ENCODE data around the gene ZNF385C.

The ZNF385C gene

DNA sequence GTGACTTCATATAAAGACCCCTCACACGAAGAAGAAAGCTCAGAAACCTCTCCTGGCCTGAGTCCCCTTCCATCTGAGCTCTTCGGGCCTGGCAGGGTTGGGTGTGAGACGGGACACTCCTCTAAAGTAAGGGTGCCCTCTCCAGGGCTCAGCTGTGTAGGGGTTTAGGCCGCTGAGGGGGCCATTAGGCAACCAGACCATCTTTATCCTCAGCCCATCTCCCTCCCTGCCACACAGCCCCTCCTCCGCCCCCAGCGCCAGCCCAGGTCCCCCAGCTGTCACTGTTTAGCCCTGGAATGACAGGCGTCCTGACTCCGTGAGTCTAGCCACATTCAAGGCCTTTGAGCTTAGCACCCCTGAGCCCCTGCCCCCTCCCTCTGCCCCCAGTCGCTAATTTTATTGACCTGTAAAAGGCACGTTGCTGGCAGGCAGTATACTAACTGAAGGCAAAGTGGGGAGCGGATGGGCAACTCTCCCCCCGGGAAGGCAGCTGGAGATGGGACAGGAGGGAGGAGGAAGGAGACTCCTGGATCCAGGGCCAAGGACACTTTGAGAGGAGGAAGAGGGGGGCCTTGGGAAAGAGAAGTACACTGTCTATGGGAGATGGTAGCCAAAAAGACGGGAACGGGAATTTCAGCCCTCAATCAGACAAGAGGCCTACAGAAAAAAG, 592 bp upstream of the ZNF385C start:
- no peak for TF ChIP-seq CTCF (IDR thresholded peaks at IDR 0.05; ENCODE audit: low read depth, low read length, missing control alignments)
- no peak overlapping the region for H3K4me3 ChIP-seq (ENCODE audit: low read depth, low read length)
- DNase-seq = no peak
- no peak overlapping the region for H3K27ac ChIP-seq
- H3K36me3 ChIP-seq (replicated peaks) = no peaks in the 10 kb centered on the region
- in situ Hi-C loops (cut with HindIII; ENCODE audit: low pct_ligation_motif_present, low sequenced_read_pairs) = no loop called here
- peaks cover 15% of the 10 kb centered on the region for H3K27me3 ChIP-seq (replicated peaks)

GRCh38 chr17:42096360-42097111, 1.7 kb downstream of the ZNF385C start:
- in situ Hi-C loops (cut with HindIII; ENCODE audit: low pct_ligation_motif_present, low sequenced_read_pairs) = no loop called here
- no peak for DNase-seq
- H3K4me3 ChIP-seq (ENCODE audit: low read depth, low read length) = no peak overlapping the region
- no peaks in the 10 kb centered on the region for H3K36me3 ChIP-seq (replicated peaks)
- peaks cover 15% of the 10 kb centered on the region for H3K27me3 ChIP-seq (replicated peaks)
- H3K27ac ChIP-seq = no peak overlapping the region
- TF ChIP-seq CTCF (IDR thresholded peaks at IDR 0.05; ENCODE audit: low read depth, low read length, missing control alignments) = peak; percentile 12

DNA sequence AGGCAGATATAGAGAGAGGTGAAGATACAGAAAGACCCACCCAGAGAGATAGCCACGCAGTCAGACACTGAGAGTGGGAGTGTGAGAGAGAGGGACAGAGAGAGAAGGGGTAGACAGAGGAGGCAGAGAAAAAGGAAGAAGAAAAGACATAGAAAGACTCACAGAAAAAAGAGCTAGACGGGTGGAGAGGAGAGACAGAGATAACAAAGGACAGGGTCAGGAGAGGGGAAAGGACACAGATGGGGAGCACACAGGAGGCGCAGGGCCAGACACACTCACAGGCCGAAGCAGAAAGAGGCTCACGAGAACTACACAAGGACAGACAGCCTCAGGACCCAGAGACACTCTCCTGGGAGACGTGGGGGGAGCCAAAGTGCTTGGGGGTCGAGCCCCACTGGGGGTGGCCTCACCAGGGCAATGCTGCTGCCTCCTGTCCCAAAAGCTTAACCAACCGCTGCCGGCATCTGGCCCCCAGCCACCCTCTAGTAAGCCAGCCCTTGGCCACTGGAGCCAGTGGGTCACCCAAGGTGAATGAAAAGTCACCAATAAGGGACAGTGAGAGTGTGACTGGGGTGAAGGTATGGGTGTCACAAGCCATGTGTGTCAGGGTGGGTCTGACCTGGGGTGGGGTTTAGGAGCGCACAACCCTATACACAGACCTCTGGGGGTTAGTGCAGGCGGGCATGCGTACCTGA, 3.8 kb downstream of the ZNF385C start:
- peaks cover 20% of the 10 kb centered on the region for H3K27me3 ChIP-seq (replicated peaks)
- H3K4me3 ChIP-seq (ENCODE audit: low read depth, low read length) = no peak overlapping the region
- H3K27ac ChIP-seq = no peak overlapping the region
- no peaks in the 10 kb centered on the region for H3K36me3 ChIP-seq (replicated peaks)
- TF ChIP-seq CTCF (IDR thresholded peaks at IDR 0.05; ENCODE audit: low read depth, low read length, missing control alignments) = no peak
- in situ Hi-C loops (cut with HindIII; ENCODE audit: low pct_ligation_motif_present, low sequenced_read_pairs) = no loop called here
- DNase-seq = no peak

DNA sequence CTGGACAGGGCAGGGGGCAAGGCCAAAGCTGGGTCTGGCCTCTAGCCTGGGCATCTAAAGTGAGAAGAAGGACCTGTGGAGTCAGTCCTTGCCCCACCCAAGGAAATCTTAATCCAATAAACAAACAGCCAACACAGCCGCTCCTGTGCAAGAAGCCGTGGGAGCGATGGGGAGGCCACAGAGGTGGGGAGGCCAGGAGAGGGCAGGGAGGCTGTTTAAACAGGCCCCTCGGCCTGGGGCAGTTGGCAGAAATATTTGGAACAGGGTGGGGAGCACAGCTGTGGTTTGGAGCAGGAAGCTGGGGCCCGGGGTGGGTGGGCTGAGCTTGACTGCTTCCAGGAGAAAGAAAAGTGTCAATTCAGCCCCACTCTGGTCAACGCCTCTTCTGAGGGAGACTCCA, 5.3 kb downstream of the ZNF385C start:
- in situ Hi-C loops (cut with HindIII; ENCODE audit: low pct_ligation_motif_present, low sequenced_read_pairs) = no loop called here
- Histone ChIP-seq H3K4me3 (ENCODE audit: low read depth, low read length) (no peak overlapping the region), H3K27me3 (replicated peaks) (peaks cover 18% of the 10 kb centered on the region), H3K36me3 (replicated peaks) (no peaks in the 10 kb centered on the region), H3K27ac (no peak overlapping the region)
- no peak for TF ChIP-seq CTCF (IDR thresholded peaks at IDR 0.05; ENCODE audit: low read depth, low read length, missing control alignments)
- no peak for DNase-seq

DNA sequence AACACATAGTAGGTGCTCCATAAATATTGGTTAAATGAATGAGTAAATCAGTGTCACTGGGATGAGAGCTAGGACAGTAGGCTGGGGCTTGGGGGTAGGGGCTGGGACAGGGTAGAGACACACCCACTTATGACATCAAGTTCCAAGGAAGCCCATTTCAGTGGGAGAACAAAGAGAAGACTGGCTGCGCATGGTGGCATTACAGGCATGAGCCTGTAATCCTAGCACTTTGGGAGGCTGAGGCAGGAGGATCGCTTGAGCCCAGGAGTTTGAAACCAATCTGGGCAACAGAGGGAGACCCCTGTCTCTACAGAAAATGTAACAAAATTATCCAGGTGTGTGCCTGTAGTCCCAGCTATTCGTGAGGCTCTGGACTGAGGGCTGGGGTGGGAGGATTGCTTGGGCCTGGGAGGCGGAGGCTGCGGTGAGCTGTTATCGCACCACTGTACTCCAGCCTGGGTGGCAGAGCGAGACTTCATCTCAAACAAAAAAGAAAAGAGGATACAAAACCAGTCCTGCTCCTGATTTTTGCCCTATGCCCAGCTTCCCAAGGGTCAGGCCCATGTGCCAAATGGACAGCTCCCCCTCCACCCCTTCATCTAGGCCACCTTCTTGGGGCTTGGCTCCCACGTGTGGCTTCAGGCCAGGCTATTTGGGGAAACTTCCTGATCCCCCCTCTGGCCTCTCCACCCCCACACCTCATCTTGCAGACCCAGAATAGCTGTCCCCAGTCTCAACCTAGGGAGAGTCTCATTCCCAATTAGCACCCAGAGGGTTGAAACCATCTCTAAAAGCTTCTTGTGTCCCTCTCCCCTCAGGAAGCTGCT, 7.1 kb downstream of the ZNF385C start:
- no peak for TF ChIP-seq CTCF (IDR thresholded peaks at IDR 0.05; ENCODE audit: low read depth, low read length, missing control alignments)
- Histone ChIP-seq H3K4me3 (ENCODE audit: low read depth, low read length) (no peak overlapping the region), H3K36me3 (replicated peaks) (no peaks in the 10 kb centered on the region), H3K27me3 (replicated peaks) (peaks cover 7% of the 10 kb centered on the region), H3K27ac (no peak overlapping the region)
- no peak for DNase-seq
- in situ Hi-C loops (cut with HindIII; ENCODE audit: low pct_ligation_motif_present, low sequenced_read_pairs) = no loop called here
